WTC11 (cell line): ENCODE measurements around the gene CHTF18. TPM values are rescaled to one million over a fixed set of nuclear protein-coding genes. Genes with fewer than 3 reads are reported as not detected.

Experiments used
- ATAC-seq: fragments of 200-7000 bp; cut with Tn5 transposase; 2 replicates; pipeline ENCODE4 v1.10.0; 2021; ENCODE audit warnings: mild to moderate bottlenecking, moderate library complexity
- CTCF ChIA-PET: fragments of 300-600 bp; sonication (Branson Sonifier 250); formaldehyde crosslinking; loops from one replicate; lab custom pipeline; 2021; ENCODE audit warnings: antibody characterized with exemption; lab: Charles Lee
- POLR2A ChIA-PET: fragments of 350-600 bp; sonication (Branson Sonifier 250); formaldehyde crosslinking; loops from one replicate; lab custom pipeline; 2021; ENCODE audit warnings: antibody characterized with exemption; lab: Charles Lee
- DNase-seq: peaks from one replicate; pipeline ENCODE4 v3.0.0; 2021; ENCODE audit warnings: low spot score
- H3K27ac Mint-ChIP-seq: 2 replicates; pipeline ENCODE4 v1.8.0; 2021; ENCODE audit warnings: mixed read lengths
- H3K27me3 Mint-ChIP-seq: 2 replicates; pipeline ENCODE4 v1.8.0; 2021; ENCODE audit warnings: low read depth, mild to moderate bottlenecking, moderate library complexity, mixed read lengths
- H3K36me3 Mint-ChIP-seq: 2 replicates; pipeline ENCODE4 v1.8.0; 2021; ENCODE audit warnings: mixed read lengths
- H3K4me1 Mint-ChIP-seq: 2 replicates; pipeline ENCODE4 v1.8.0; 2022; ENCODE audit warnings: mixed read lengths
- H3K4me3 Mint-ChIP-seq: 2 replicates; pipeline ENCODE4 v1.8.0; 2021; ENCODE audit warnings: mild to moderate bottlenecking, moderate library complexity, mixed read lengths
- H3K9me3 Mint-ChIP-seq: 2 replicates; pipeline ENCODE4 v1.8.0; 2021; ENCODE audit warnings: mixed read lengths
- ATF1 ChIP-seq: sonication (generic); formaldehyde crosslinking; IDR thresholded peaks from 2 replicates; pipeline ENCODE4 v1.8.1; 2023; ENCODE audit warnings: mild to moderate bottlenecking, moderate library complexity, missing genetic modification reagents
- CBFB ChIP-seq: sonication (generic); formaldehyde crosslinking; IDR thresholded peaks from 2 replicates; pipeline ENCODE4 v1.8.1; 2022; ENCODE audit warnings: mild to moderate bottlenecking, low read depth, missing genetic modification reagents
- ESRRA ChIP-seq: sonication (generic); formaldehyde crosslinking; IDR thresholded peaks from 2 replicates; pipeline ENCODE4 v1.8.1; 2022; ENCODE audit warnings: mild to moderate bottlenecking, missing genetic modification reagents, borderline replicate concordance
- HMGA2 ChIP-seq: fragments of 250-450 bp; sonication (Bioruptor Pico); IDR thresholded peaks from 2 replicates; pipeline ENCODE4 v1.4.0; 2021; ENCODE audit warnings: mild to moderate bottlenecking, moderate library complexity
- IRF2 ChIP-seq: sonication (generic); formaldehyde crosslinking; IDR thresholded peaks from 2 replicates; pipeline ENCODE4 v1.8.0; 2022; ENCODE audit warnings: low read depth, missing genetic modification reagents, borderline replicate concordance
- JAZF1 ChIP-seq: fragments of 250-450 bp; sonication (Bioruptor Pico); IDR thresholded peaks from 2 replicates; pipeline ENCODE4 v1.9.0; 2021; ENCODE audit warnings: moderate library complexity, mild to moderate bottlenecking, inconsistent platforms
- JUN ChIP-seq: sonication (generic); formaldehyde crosslinking; IDR thresholded peaks from 2 replicates; pipeline ENCODE4 v1.8.0; 2023; ENCODE audit warnings: mild to moderate bottlenecking, missing genetic modification reagents
- MXD4 ChIP-seq: fragments of 250-450 bp; sonication (Bioruptor Pico); IDR thresholded peaks from 2 replicates; pipeline ENCODE4 v1.8.0; 2021; ENCODE audit warnings: mild to moderate bottlenecking, moderate library complexity, borderline replicate concordance
- NR3C1 ChIP-seq: sonication (generic); formaldehyde crosslinking; conservative IDR thresholded peaks from 2 replicates; pipeline ENCODE4 v1.8.1; 2023; ENCODE audit warnings: low read depth, mild to moderate bottlenecking, missing genetic modification reagents
- OVOL2 ChIP-seq: fragments of 250-450 bp; sonication (Bioruptor Pico); IDR thresholded peaks from 2 replicates; pipeline ENCODE4 v1.9.0; 2021; ENCODE audit warnings: mild to moderate bottlenecking, borderline replicate concordance
- PRRX2 ChIP-seq: fragments of 250-450 bp; sonication (Bioruptor Pico); IDR thresholded peaks from 2 replicates; pipeline ENCODE4 v1.8.0; 2021; ENCODE audit warnings: mild to moderate bottlenecking
- TEAD1 ChIP-seq: sonication (generic); formaldehyde crosslinking; IDR thresholded peaks from 2 replicates; pipeline ENCODE4 v1.8.0; 2022; ENCODE audit warnings: mild to moderate bottlenecking, missing genetic modification reagents
- TEAD4 ChIP-seq: sonication (generic); formaldehyde crosslinking; IDR thresholded peaks from 2 replicates; pipeline ENCODE4 v1.8.0; 2022; ENCODE audit warnings: mild to moderate bottlenecking, missing genetic modification reagents
- TP53 ChIP-seq: sonication (generic); formaldehyde crosslinking; IDR thresholded peaks from 2 replicates; pipeline ENCODE4 v1.8.1; 2023; ENCODE audit warnings: mild to moderate bottlenecking, missing genetic modification reagents
- ZBTB21 ChIP-seq: sonication (generic); formaldehyde crosslinking; IDR thresholded peaks from 2 replicates; pipeline ENCODE4 v1.8.1; 2023; ENCODE audit warnings: mild to moderate bottlenecking, missing genetic modification reagents, borderline replicate concordance
- ZNF138 ChIP-seq: sonication (generic); formaldehyde crosslinking; conservative IDR thresholded peaks from 2 replicates; pipeline ENCODE4 v1.8.1; 2022; ENCODE audit warnings: mild to moderate bottlenecking, moderate library complexity, missing genetic modification reagents
- ZNF396 ChIP-seq: fragments of 250-450 bp; sonication (Bioruptor Pico); IDR thresholded peaks from 2 replicates; pipeline ENCODE4 v1.8.0; 2021; ENCODE audit warnings: mild to moderate bottlenecking, moderate library complexity, borderline replicate concordance
- ZNF425 ChIP-seq: fragments of 250-450 bp; sonication (Bioruptor Pico); conservative IDR thresholded peaks from 2 replicates; pipeline ENCODE4 v1.9.0; 2021; ENCODE audit warnings: mild to moderate bottlenecking
- total RNA-seq: library from RNA; stranded (reverse); gene quantifications from 3 replicates; pipeline ENCODE4 v1.2.3, GENCODE V29; 2021
- TF ChIP-seq, protein P1 (sequence below): fragments of 250-450 bp; sonication (Bioruptor Pico); IDR thresholded peaks from 2 replicates; pipeline ENCODE4 v1.9.0; 2021; ENCODE audit warnings: mild to moderate bottlenecking
- TF ChIP-seq, protein P2 (sequence below): sonication (generic); formaldehyde crosslinking; IDR thresholded peaks from 2 replicates; pipeline ENCODE4 v1.8.0; 2023; ENCODE audit warnings: missing genetic modification reagents
- TF ChIP-seq, protein P3 (sequence below): sonication (generic); formaldehyde crosslinking; IDR thresholded peaks from 2 replicates; pipeline ENCODE4 v1.8.1; 2022; ENCODE audit warnings: low read depth, mild to moderate bottlenecking, moderate library complexity, missing genetic modification reagents, borderline replicate concordance
- TF ChIP-seq, protein P4 (sequence below): sonication (generic); formaldehyde crosslinking; IDR thresholded peaks from 2 replicates; pipeline ENCODE4 v1.8.0; 2022; ENCODE audit warnings: mild to moderate bottlenecking, missing genetic modification reagents

CHTF18 gene
- total RNA-seq, 1 experiment from 2014 or later, result 183 TPM

- ATAC-seq (no peak), DNase-seq (no peak)
- POLR2A ChIA-PET, result interaction anchor here (1.3 kb wide), 1 partner anchor 8 kb away, joined by 3 read pairs; the partner anchor contains the start of genes CHTF18 and RPUSD1
- peaks cover 6% of the 10 kb centered on the region for H3K27me3 Mint-ChIP-seq
- CTCF ChIA-PET, result interaction anchor here (1.1 to 1.6 kb wide), 2 partner anchors 12 to 84 kb away, joined by 3 read pairs; no protein-coding TSS in a partner anchor
- no peak overlapping the region for H3K27ac Mint-ChIP-seq
- no peaks in the 10 kb centered on the region for H3K4me1 Mint-ChIP-seq
- H3K4me3 Mint-ChIP-seq, result no peak overlapping the region
- H3K36me3 Mint-ChIP-seq, result peaks cover 14% of the 10 kb centered on the region
- no peaks in the 10 kb centered on the region for H3K9me3 Mint-ChIP-seq
- TF ChIP-seq ZNF138 (CRISPR knock-in tag) (no peak), ZBTB21 (no peak), NR3C1 (CRISPR knock-in tag) (no peak), TEAD4 (CRISPR knock-in tag) (no peak), ESRRA (CRISPR knock-in tag) (no peak)
Measured at GRCh38 chr16:796296-797119, 8.1 kb downstream of the CHTF18 start.

DNA sequence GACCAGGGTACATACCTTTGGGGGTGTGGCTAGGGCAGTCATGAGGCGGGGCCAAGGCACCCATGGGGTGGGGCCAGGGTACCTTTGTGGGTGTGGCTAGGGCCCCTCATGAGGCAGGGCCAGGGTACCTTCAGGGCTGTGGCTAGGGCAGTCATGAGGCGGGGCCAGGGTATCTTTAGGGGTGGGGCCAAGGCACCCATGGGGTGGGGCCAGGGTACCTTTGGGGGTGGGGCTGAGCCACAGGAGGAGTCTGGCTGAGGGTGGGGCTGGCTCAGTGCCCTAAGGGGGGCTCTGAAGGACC is 8.7 kb downstream of the CHTF18 start:
- H3K4me3 Mint-ChIP-seq, result no peak overlapping the region
- no peaks in the 10 kb centered on the region for H3K9me3 Mint-ChIP-seq
- H3K27me3 Mint-ChIP-seq, result peaks cover 12% of the 10 kb centered on the region
- ChIA-PET CTCF (no interaction called here), POLR2A (interaction anchor here (1.3 kb wide), 1 partner anchor 9 kb away, joined by 3 read pairs; the partner anchor contains the start of genes CHTF18 and RPUSD1)
- H3K4me1 Mint-ChIP-seq, result no peaks in the 10 kb centered on the region
- peaks cover 10% of the 10 kb centered on the region for H3K36me3 Mint-ChIP-seq
- ATAC-seq, result peak; percentile 75
- no peak for TF ChIP-seq NR3C1 (CRISPR knock-in tag)
- no peak for TF ChIP-seq JUN
- TF ChIP-seq, protein P1, sequence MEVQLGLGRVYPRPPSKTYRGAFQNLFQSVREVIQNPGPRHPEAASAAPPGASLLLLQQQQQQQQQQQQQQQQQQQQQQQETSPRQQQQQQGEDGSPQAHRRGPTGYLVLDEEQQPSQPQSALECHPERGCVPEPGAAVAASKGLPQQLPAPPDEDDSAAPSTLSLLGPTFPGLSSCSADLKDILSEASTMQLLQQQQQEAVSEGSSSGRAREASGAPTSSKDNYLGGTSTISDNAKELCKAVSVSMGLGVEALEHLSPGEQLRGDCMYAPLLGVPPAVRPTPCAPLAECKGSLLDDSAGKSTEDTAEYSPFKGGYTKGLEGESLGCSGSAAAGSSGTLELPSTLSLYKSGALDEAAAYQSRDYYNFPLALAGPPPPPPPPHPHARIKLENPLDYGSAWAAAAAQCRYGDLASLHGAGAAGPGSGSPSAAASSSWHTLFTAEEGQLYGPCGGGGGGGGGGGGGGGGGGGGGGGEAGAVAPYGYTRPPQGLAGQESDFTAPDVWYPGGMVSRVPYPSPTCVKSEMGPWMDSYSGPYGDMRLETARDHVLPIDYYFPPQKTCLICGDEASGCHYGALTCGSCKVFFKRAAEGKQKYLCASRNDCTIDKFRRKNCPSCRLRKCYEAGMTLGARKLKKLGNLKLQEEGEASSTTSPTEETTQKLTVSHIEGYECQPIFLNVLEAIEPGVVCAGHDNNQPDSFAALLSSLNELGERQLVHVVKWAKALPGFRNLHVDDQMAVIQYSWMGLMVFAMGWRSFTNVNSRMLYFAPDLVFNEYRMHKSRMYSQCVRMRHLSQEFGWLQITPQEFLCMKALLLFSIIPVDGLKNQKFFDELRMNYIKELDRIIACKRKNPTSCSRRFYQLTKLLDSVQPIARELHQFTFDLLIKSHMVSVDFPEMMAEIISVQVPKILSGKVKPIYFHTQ (CRISPR knock-in tag), result no peak
- no peak for TF ChIP-seq ATF1 (CRISPR knock-in tag)
- H3K27ac Mint-ChIP-seq, result no peak overlapping the region
- peak; percentile 74 for DNase-seq

DNA sequence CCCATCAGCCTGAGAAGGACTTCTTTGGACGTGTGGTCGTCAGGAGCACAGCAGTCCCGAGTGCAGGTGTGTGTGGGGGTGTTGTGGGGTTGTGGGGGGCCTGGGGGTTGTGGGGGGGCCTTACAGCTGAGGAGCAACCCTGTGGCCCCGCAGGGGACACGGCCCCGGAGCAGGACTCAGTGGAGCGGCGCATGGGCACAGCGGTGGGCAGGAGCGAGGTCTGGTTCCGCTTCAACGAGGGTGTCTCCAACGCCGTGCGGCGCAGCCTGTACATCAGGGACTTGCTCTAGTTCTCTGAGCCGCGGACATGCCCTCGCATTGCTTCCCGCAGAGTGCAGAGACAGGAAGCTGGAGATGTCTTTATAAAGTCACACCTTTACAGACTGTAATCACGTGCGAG is 9.3 kb downstream of the CHTF18 start:
- peaks cover 10% of the 10 kb centered on the region for H3K36me3 Mint-ChIP-seq
- H3K27me3 Mint-ChIP-seq, result peaks cover 18% of the 10 kb centered on the region
- no peak overlapping the region for H3K4me3 Mint-ChIP-seq
- no peak for ATAC-seq
- DNase-seq, result no peak
- H3K9me3 Mint-ChIP-seq, result no peaks in the 10 kb centered on the region
- CTCF ChIA-PET, result no interaction called here
- no peak overlapping the region for H3K27ac Mint-ChIP-seq
- no peaks in the 10 kb centered on the region for H3K4me1 Mint-ChIP-seq
- POLR2A ChIA-PET, result interaction anchor here (1.3 kb wide), 1 partner anchor 9 kb away, joined by 3 read pairs; the partner anchor contains the start of genes CHTF18 and RPUSD1
- TF ChIP-seq TP53 (CRISPR knock-in tag) (no peak), ZNF425 (CRISPR knock-in tag) (no peak), PRRX2 (no peak), TEAD1 (CRISPR knock-in tag) (no peak), HMGA2 (no peak), MXD4 (CRISPR knock-in tag) (no peak), JAZF1 (CRISPR knock-in tag) (no peak), CBFB (CRISPR knock-in tag) (no peak), ZNF396 (CRISPR knock-in tag) (no peak), IRF2 (no peak), OVOL2 (CRISPR knock-in tag) (no peak)
- TF ChIP-seq, protein P2, sequence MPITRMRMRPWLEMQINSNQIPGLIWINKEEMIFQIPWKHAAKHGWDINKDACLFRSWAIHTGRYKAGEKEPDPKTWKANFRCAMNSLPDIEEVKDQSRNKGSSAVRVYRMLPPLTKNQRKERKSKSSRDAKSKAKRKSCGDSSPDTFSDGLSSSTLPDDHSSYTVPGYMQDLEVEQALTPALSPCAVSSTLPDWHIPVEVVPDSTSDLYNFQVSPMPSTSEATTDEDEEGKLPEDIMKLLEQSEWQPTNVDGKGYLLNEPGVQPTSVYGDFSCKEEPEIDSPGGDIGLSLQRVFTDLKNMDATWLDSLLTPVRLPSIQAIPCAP (CRISPR knock-in tag), result no peak
- TF ChIP-seq, protein P3, sequence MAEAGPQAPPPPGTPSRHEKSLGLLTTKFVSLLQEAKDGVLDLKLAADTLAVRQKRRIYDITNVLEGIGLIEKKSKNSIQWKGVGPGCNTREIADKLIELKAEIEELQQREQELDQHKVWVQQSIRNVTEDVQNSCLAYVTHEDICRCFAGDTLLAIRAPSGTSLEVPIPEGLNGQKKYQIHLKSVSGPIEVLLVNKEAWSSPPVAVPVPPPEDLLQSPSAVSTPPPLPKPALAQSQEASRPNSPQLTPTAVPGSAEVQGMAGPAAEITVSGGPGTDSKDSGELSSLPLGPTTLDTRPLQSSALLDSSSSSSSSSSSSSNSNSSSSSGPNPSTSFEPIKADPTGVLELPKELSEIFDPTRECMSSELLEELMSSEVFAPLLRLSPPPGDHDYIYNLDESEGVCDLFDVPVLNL (CRISPR knock-in tag), result no peak
- TF ChIP-seq, protein P4, sequence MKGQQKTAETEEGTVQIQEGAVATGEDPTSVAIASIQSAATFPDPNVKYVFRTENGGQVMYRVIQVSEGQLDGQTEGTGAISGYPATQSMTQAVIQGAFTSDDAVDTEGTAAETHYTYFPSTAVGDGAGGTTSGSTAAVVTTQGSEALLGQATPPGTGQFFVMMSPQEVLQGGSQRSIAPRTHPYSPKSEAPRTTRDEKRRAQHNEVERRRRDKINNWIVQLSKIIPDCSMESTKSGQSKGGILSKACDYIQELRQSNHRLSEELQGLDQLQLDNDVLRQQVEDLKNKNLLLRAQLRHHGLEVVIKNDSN, result no peak
